GM12878 (cell line): ENCODE measurements around the gene RND2. TPM values are rescaled to one million over a fixed set of nuclear protein-coding genes. Genes with fewer than 3 reads are reported as not detected.

Experiments
- BHLHE40 ChIP-seq, 2 experiments: fragments of 450-650 bp in 1 of 2; IDR thresholded peaks; 2 replicates each; pipeline ENCODE4 v1.6.1; 2011 to 2017; ENCODE audit warnings: low read depth in 2 of 2, borderline replicate concordance in 1 of 2, improper control_type of control experiment in 1 of 2, low read length in 1 of 2, mild to moderate bottlenecking in 1 of 2
- CBFB ChIP-seq: IDR thresholded peaks from 2 replicates; pipeline ENCODE4 v1.6.1; 2016; ENCODE audit warnings: antibody characterized with exemption, low read depth
- CBX3 ChIP-seq: fragments of 200-600 bp; sonication (generic); IDR thresholded peaks from 2 replicates; pipeline ENCODE4 v1.6.1; 2016; ENCODE audit warnings: low read depth, borderline replicate concordance
- CBX5 ChIP-seq: sonication (generic); IDR thresholded peaks from 2 replicates; pipeline ENCODE4 v1.6.1; 2016; ENCODE audit warnings: low read depth, moderate library complexity, mild to moderate bottlenecking, inconsistent platforms
- CHD1 ChIP-seq: IDR thresholded peaks from 2 replicates; pipeline ENCODE4 v1.6.1; 2012; ENCODE audit warnings: low read depth, low read length, improper control_type of control experiment
- EGR1 ChIP-seq, 2 experiments: IDR thresholded peaks; 1 replicate in 1 of 2; 2 replicates in 1 of 2; pipeline ENCODE4 v1.6.1; 2011 to 2012; ENCODE audit warnings: low read depth in 2 of 2, low read length in 2 of 2, borderline replicate concordance in 1 of 2, mild to moderate bottlenecking in 1 of 2, moderate library complexity in 1 of 2
- MEF2A ChIP-seq: IDR thresholded peaks from 2 replicates; pipeline ENCODE4 v1.6.1; 2011; ENCODE audit warnings: low read depth, mild to moderate bottlenecking, low read length, moderate library complexity; ENCODE audit not compliant: insufficient read depth
- MTA3 ChIP-seq: IDR thresholded peaks from 2 replicates; pipeline ENCODE4 v1.6.1; 2012; ENCODE audit warnings: low read length, inconsistent platforms, borderline replicate concordance
- NFYB ChIP-seq: IDR thresholded peaks from 2 replicates; pipeline ENCODE4 v1.6.1; 2011; ENCODE audit warnings: low read depth, mild to moderate bottlenecking, low read length, improper control_type of control experiment, moderate library complexity; ENCODE audit not compliant: insufficient read depth
- NR2C2 ChIP-seq: IDR thresholded peaks from 2 replicates; pipeline ENCODE4 v1.6.1; 2011; ENCODE audit warnings: borderline replicate concordance, low read depth; ENCODE audit not compliant: control insufficient read depth, insufficient read length
- POU2F2 ChIP-seq: IDR thresholded peaks from 3 replicates; pipeline ENCODE4 v1.6.1; 2011; ENCODE audit warnings: low read depth, mild to moderate bottlenecking, low read length, borderline replicate concordance
- RUNX3 ChIP-seq: IDR thresholded peaks from 2 replicates; pipeline ENCODE4 v1.6.1; 2012; ENCODE audit warnings: low read length, inconsistent platforms
- TCF3 ChIP-seq: IDR thresholded peaks from 2 replicates; pipeline ENCODE4 v1.6.1; 2012; ENCODE audit warnings: low read depth, mild to moderate bottlenecking, low read length, borderline replicate concordance; ENCODE audit not compliant: insufficient read depth
- WRNIP1 ChIP-seq: IDR thresholded peaks from 2 replicates; pipeline ENCODE4 v1.6.1; 2011; ENCODE audit warnings: low read depth, low read length, improper control_type of control experiment, borderline replicate concordance
- ZBED1 ChIP-seq: IDR thresholded peaks from 2 replicates; pipeline ENCODE4 v1.6.1; 2016; ENCODE audit warnings: borderline replicate concordance
- ZNF24 ChIP-seq: fragments of 450-650 bp; IDR thresholded peaks from 2 replicates; pipeline ENCODE4 v1.6.1; 2017; ENCODE audit warnings: antibody characterized with exemption, mild to moderate bottlenecking
- polyA plus RNA-seq, 11 experiments: library from polyadenylated mRNA; depleted of rRNA in 4 of 11; unstranded in 6 of 11; stranded (reverse) in 5 of 11; fragments of >200 nt; fragmentation: Nextera tagmentation in 4 of 11; fragmentation: Illumina TruSeq in 1 of 11; extraction: Ambion mirVana in 4 of 11; extraction: Trizol in 1 of 11; gene quantifications; 1 replicate in 1 of 11; 2 replicates in 10 of 11; pipeline versions ENCODE4 v1.2.1 to v1.2.3, GENCODE V29; 2011 to 2016; ENCODE audit warnings: inconsistent platforms in 2 of 11, missing spikeins in 2 of 11, low read depth in 1 of 11
- total RNA-seq, 4 experiments: library from RNA; depleted of rRNA in 3 of 4; stranded (reverse); fragments of >200 nt in 3 of 4; fragmentation: Illumina TruSeq in 1 of 4; extraction: Trizol in 1 of 4; gene quantifications; 2 replicates each; pipeline versions ENCODE4 v1.2.1 to v1.2.3, GENCODE V29; 2013 to 2021
- TF ChIP-seq, protein P1 (sequence below): fragments of 150-350 bp; IDR thresholded peaks from 2 replicates; pipeline ENCODE4 v1.6.1; 2014; ENCODE audit warnings: mild to moderate bottlenecking, low read depth, low read length
- TF ChIP-seq, protein P2 (sequence below): fragments of 450-650 bp; IDR thresholded peaks from 2 replicates; pipeline ENCODE4 v1.6.1; 2016; ENCODE audit warnings: mild to moderate bottlenecking
- TF ChIP-seq, protein P3 (sequence below): fragments of 450-650 bp; IDR thresholded peaks from 2 replicates; pipeline ENCODE4 v1.6.1; 2017; ENCODE audit warnings: mild to moderate bottlenecking, moderate library complexity
- TF ChIP-seq, protein P4 (sequence below): fragments of 150-350 bp; IDR thresholded peaks from 2 replicates; pipeline ENCODE4 v1.6.1; 2016; ENCODE audit warnings: low read depth, low read length

Gene RND2
- total and polyA plus RNA-seq, 10 of the 15 experiments (the other 5 are each of a cell fraction or from before 2014, with no cell fraction given), result 0.01 to 0.05 (median 0.03) TPM; not detected in 6

DNA sequence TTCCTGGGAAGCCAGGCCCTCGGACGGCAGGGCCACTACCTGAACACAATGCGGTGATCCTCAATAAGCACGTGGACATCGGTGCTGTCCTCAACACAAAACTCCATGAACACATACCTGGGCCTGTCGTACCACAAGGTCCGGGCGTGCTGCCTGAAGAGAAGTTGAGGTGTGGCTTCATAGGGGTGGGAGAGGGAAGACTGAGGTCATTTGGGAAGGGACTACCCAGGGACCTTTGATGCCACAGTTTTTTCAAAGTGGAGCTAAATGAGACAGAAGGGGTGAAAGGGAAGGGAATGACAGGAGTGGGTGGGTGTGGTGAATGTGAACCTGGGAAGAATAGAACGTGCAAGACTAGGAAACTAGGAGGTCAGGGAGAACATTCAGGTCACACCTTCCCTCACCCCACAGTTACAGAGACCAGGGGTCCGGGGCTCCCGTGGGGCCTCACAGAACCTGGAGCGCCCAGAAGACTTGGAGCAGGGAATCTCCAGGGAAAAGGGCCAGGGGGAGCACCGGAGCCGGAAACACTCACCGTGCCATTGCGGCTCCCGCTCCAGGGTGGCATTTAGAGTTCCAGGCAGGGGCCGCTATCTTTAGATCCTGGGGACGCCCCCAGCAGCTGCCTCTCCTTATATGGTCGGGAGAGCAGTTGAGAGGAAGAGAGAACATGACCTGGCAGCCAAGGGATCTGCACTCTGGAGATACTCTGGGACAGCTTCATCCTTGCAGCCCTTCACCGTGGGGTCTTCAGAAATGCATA lies 45.3 kb upstream of the RND2 start, which contains the start of gene PTGES3L (continued):
- TF ChIP-seq, protein P1, sequence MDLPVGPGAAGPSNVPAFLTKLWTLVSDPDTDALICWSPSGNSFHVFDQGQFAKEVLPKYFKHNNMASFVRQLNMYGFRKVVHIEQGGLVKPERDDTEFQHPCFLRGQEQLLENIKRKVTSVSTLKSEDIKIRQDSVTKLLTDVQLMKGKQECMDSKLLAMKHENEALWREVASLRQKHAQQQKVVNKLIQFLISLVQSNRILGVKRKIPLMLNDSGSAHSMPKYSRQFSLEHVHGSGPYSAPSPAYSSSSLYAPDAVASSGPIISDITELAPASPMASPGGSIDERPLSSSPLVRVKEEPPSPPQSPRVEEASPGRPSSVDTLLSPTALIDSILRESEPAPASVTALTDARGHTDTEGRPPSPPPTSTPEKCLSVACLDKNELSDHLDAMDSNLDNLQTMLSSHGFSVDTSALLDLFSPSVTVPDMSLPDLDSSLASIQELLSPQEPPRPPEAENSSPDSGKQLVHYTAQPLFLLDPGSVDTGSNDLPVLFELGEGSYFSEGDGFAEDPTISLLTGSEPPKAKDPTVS, result no peak
- TF ChIP-seq RUNX3 (no peak), CBX3 (no peak), WRNIP1 (no peak), POU2F2 (no peak), CBFB (no peak), NR2C2 (no peak), CBX5 (no peak), ZNF24 (no peak), TCF3 (no peak), NFYB (no peak), BHLHE40 (IDR thresholded peaks at IDR 0.05; ENCODE audit: borderline replicate concordance in 1 of 2, low read depth in 2 of 2, low read length in 1 of 2) (peak in 1 of 2 experiments; percentile 12; a peak in 1 of 4 replicates), ZBED1 (no peak), MTA3 (no peak), MEF2A (no peak), CHD1 (no peak), EGR1 (IDR thresholded peaks at IDR 0.05; ENCODE audit: borderline replicate concordance in 1 of 2, low read depth in 2 of 2, low read length in 2 of 2) (no peak)
- TF ChIP-seq, protein P2, sequence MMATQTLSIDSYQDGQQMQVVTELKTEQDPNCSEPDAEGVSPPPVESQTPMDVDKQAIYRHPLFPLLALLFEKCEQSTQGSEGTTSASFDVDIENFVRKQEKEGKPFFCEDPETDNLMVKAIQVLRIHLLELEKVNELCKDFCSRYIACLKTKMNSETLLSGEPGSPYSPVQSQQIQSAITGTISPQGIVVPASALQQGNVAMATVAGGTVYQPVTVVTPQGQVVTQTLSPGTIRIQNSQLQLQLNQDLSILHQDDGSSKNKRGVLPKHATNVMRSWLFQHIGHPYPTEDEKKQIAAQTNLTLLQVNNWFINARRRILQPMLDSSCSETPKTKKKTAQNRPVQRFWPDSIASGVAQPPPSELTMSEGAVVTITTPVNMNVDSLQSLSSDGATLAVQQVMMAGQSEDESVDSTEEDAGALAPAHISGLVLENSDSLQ, result no peak
- TF ChIP-seq, protein P3, sequence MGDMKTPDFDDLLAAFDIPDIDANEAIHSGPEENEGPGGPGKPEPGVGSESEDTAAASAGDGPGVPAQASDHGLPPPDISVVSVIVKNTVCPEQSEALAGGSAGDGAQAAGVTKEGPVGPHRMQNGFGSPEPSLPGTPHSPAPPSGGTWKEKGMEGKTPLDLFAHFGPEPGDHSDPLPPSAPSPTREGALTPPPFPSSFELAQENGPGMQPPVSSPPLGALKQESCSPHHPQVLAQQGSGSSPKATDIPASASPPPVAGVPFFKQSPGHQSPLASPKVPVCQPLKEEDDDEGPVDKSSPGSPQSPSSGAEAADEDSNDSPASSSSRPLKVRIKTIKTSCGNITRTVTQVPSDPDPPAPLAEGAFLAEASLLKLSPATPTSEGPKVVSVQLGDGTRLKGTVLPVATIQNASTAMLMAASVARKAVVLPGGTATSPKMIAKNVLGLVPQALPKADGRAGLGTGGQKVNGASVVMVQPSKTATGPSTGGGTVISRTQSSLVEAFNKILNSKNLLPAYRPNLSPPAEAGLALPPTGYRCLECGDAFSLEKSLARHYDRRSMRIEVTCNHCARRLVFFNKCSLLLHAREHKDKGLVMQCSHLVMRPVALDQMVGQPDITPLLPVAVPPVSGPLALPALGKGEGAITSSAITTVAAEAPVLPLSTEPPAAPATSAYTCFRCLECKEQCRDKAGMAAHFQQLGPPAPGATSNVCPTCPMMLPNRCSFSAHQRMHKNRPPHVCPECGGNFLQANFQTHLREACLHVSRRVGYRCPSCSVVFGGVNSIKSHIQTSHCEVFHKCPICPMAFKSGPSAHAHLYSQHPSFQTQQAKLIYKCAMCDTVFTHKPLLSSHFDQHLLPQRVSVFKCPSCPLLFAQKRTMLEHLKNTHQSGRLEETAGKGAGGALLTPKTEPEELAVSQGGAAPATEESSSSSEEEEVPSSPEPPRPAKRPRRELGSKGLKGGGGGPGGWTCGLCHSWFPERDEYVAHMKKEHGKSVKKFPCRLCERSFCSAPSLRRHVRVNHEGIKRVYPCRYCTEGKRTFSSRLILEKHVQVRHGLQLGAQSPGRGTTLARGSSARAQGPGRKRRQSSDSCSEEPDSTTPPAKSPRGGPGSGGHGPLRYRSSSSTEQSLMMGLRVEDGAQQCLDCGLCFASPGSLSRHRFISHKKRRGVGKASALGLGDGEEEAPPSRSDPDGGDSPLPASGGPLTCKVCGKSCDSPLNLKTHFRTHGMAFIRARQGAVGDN, result no peak
- TF ChIP-seq, protein P4, sequence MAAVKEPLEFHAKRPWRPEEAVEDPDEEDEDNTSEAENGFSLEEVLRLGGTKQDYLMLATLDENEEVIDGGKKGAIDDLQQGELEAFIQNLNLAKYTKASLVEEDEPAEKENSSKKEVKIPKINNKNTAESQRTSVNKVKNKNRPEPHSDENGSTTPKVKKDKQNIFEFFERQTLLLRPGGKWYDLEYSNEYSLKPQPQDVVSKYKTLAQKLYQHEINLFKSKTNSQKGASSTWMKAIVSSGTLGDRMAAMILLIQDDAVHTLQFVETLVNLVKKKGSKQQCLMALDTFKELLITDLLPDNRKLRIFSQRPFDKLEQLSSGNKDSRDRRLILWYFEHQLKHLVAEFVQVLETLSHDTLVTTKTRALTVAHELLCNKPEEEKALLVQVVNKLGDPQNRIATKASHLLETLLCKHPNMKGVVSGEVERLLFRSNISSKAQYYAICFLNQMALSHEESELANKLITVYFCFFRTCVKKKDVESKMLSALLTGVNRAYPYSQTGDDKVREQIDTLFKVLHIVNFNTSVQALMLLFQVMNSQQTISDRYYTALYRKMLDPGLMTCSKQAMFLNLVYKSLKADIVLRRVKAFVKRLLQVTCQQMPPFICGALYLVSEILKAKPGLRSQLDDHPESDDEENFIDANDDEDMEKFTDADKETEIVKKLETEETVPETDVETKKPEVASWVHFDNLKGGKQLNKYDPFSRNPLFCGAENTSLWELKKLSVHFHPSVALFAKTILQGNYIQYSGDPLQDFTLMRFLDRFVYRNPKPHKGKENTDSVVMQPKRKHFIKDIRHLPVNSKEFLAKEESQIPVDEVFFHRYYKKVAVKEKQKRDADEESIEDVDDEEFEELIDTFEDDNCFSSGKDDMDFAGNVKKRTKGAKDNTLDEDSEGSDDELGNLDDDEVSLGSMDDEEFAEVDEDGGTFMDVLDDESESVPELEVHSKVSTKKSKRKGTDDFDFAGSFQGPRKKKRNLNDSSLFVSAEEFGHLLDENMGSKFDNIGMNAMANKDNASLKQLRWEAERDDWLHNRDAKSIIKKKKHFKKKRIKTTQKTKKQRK, result no peak
